ENCODE data around the gene CNPY1. TPM values are rescaled to one million over a fixed set of nuclear protein-coding genes. Genes with fewer than 3 reads are reported as not detected.

The CNPY1 gene
- total RNA-seq, 1 donor from 2014 or later = not detected

GRCh38 chr7:155557778-155558177 is 11.4 kb upstream of the CNPY1 start:
- DNase-seq = no peak

GRCh38 chr7:155556763-155557162 is 10.4 kb upstream of the CNPY1 start:
- DNase-seq = no peak

GRCh38 chr7:155555116-155555695 is 8.8 kb upstream of the CNPY1 start:
- no peak for DNase-seq

GRCh38 chr7:155553871-155554270 is 7.5 kb upstream of the CNPY1 start:
- DNase-seq = no peak

GRCh38 chr7:155551785-155552611 is 5.6 kb upstream of the CNPY1 start:
- DNase-seq = no peak

GRCh38 chr7:155550916-155551315 is 4.6 kb upstream of the CNPY1 start:
- DNase-seq = no peak

- DNase-seq = no peak
Measured at GRCh38 chr7:155549226-155549625, 2.9 kb upstream of the CNPY1 start.

- no peak for DNase-seq
Measured at GRCh38 chr7:155547161-155547791, 917 bp upstream of the CNPY1 start.

GRCh38 chr7:155545348-155545747 is 1.0 kb downstream of the CNPY1 start:
- DNase-seq = no peak

- no peak for DNase-seq
Measured at GRCh38 chr7:155544485-155544884, 1.9 kb downstream of the CNPY1 start.

GRCh38 chr7:155543926-155544325 is 2.4 kb downstream of the CNPY1 start:
- no peak for DNase-seq

- peak; percentile 4 for DNase-seq
Measured at GRCh38 chr7:155543011-155543876, 3.1 kb downstream of the CNPY1 start.

GRCh38 chr7:155541986-155542675 is 4.2 kb downstream of the CNPY1 start:
- DNase-seq = no peak

GRCh38 chr7:155540553-155540952 is 5.8 kb downstream of the CNPY1 start:
- DNase-seq = no peak

GRCh38 chr7:155538293-155538692 is 8.1 kb downstream of the CNPY1 start:
- no peak for DNase-seq

- DNase-seq = no peak
Measured at GRCh38 chr7:155536451-155536850, 9.9 kb downstream of the CNPY1 start.

- no peak for DNase-seq
Measured at GRCh38 chr7:155534691-155535090, 11.7 kb downstream of the CNPY1 start.

- DNase-seq = peak; percentile 54
Measured at GRCh38 chr7:155533827-155534690, 12.3 kb downstream of the CNPY1 start.

- no peak for DNase-seq
Measured at GRCh38 chr7:155533120-155533826, 13.1 kb downstream of the CNPY1 start.

GRCh38 chr7:155532792-155533119 is 13.6 kb downstream of the CNPY1 start:
- DNase-seq = no peak

GRCh38 chr7:155531681-155532080 is 14.7 kb downstream of the CNPY1 start:
- DNase-seq = no peak
